K562 (cell line): Measurements from ENCODE around the gene GXYLT2. TPM values are rescaled to one million over a fixed set of nuclear protein-coding genes. Genes with fewer than 3 reads are reported as not detected.

Experiments used
- ATAC-seq: fragments of 200-7000 bp; cut with Tn5 transposase; 3 replicates; pipeline ENCODE4 v1.9.1; 2020; ENCODE audit warnings: moderate library complexity
- BruUV-seq: library from RNA; stranded (reverse); fragments of 400-500 nt; replicated peaks from 2 replicates; lab custom pipeline; 2021; lab: Mats Ljungman, UMichigan
- CTCF ChIA-PET: fragments of 300-600 bp; formaldehyde crosslinking; extraction: SDS; loops from one replicate; lab custom pipeline; 2021; ENCODE audit warnings: low intra/inter-chr PET ratio; lab: Yijun Ruan, JAX
- POLR2A ChIA-PET: fragments of 300-600, 350-650 bp; sonication (Branson Sonifier 250); formaldehyde crosslinking; extraction: SDS; loops from one replicate; lab custom pipeline; 2021; ENCODE audit warnings: antibody characterized with exemption, inconsistent platforms; lab: Yijun Ruan, JAX
- DNase-seq, 4 experiments: peaks; one replicate each; pipeline versions ENCODE4 v3.0.0 to v3.0.0-alpha.2; 2011 to 2018; ENCODE audit warnings: low spot score in 3 of 4, mixed read lengths in 3 of 4; ENCODE audit errors: extremely low read depth in 1 of 4
- FAIRE-seq: peaks from 2 replicates; lab custom pipeline; 2011; peaks lifted over from hg19 to GRCh38; lab: Jason Lieb, UNC
- H2AFZ ChIP-seq: 2 replicates; pipeline ENCODE4 v1.6.0; 2011; ENCODE audit warnings: low read depth, low read length, control low read depth, inconsistent platforms
- H3K27ac ChIP-seq: fragments of 200-600 bp; 3 replicates; pipeline ENCODE4 v1.8.0; 2011; ENCODE audit warnings: low read depth, mild to moderate bottlenecking, control low read depth, inconsistent platforms, low read length, moderate library complexity, mixed read lengths; ENCODE audit errors: extremely low read depth
- H3K27me3 ChIP-seq, 2 experiments: fragments of 300-600 bp in 1 of 2; 2 replicates in 1 of 2; 3 replicates in 1 of 2; pipeline versions ENCODE4 v1.6.0 to v1.8.0; 2011; ENCODE audit warnings: inconsistent platforms in 2 of 2, low read length in 2 of 2, mild to moderate bottlenecking in 1 of 2, mixed read lengths in 1 of 2, moderate library complexity in 1 of 2; ENCODE audit not compliant: control insufficient read depth in 2 of 2, insufficient read depth in 2 of 2
- H3K36me3 ChIP-seq: fragments of 300-600 bp; 3 replicates; pipeline ENCODE4 v1.8.0; 2011; ENCODE audit warnings: mild to moderate bottlenecking, low read length, inconsistent platforms; ENCODE audit not compliant: control insufficient read depth, insufficient read depth
- H3K4me1 ChIP-seq, 2 experiments: fragments of 200-600 bp in 1 of 2; replicated peaks in 1 of 2; 2 replicates in 1 of 2; 3 replicates in 1 of 2; pipeline versions ENCODE4 v1.5.1 to v1.8.0; 2011; ENCODE audit warnings: inconsistent platforms in 2 of 2, low read length in 2 of 2, mild to moderate bottlenecking in 1 of 2, mixed read lengths in 1 of 2, moderate library complexity in 1 of 2; ENCODE audit not compliant: control insufficient read depth in 2 of 2, insufficient read depth in 2 of 2
- H3K4me2 ChIP-seq: 2 replicates; pipeline ENCODE4 v1.6.1; 2011; ENCODE audit warnings: low read length, control low read depth, inconsistent platforms, mixed read lengths; ENCODE audit not compliant: insufficient read depth
- H3K4me3 ChIP-seq: fragments of 200-600 bp; sonication (generic), shearing (Covaris generic); 2 replicates; pipeline ENCODE4 v1.5.1; 2016; ENCODE audit warnings: control low read depth, inconsistent platforms
- H3K79me2 ChIP-seq: fragments of 200-600 bp; 3 replicates; pipeline ENCODE4 v1.8.0; 2011; ENCODE audit warnings: low read length, inconsistent platforms; ENCODE audit not compliant: control insufficient read depth, insufficient read depth
- H3K9ac ChIP-seq, 2 experiments: 2 replicates each; pipeline versions ENCODE4 v1.6.0 to v1.6.1; 2011; ENCODE audit warnings: low read depth in 2 of 2, low read length in 2 of 2, control low read depth in 1 of 2, inconsistent platforms in 1 of 2, mild to moderate bottlenecking in 1 of 2, mixed read lengths in 1 of 2; ENCODE audit not compliant: insufficient read depth in 1 of 2
- H3K9me1 ChIP-seq: one replicate; pipeline ENCODE4 v1.6.0; 2011; ENCODE audit warnings: inconsistent platforms, mild to moderate bottlenecking, low read length, moderate library complexity; ENCODE audit not compliant: control insufficient read depth, insufficient read depth
- H3K9me3 ChIP-seq: replicated peaks from 2 replicates; pipeline ENCODE4 v1.5.1; 2011; ENCODE audit warnings: low read depth, low read length, inconsistent platforms; ENCODE audit not compliant: control insufficient read depth, insufficient read depth
- H4K20me1 ChIP-seq: replicated peaks from 2 replicates; pipeline ENCODE4 v1.6.1; 2011; ENCODE audit warnings: low read length, inconsistent platforms, mixed read lengths; ENCODE audit not compliant: control insufficient read depth, insufficient read depth
- CTBP1 ChIP-seq: fragments of 450-650 bp; IDR thresholded peaks from 2 replicates; pipeline ENCODE4 v1.6.1; 2016; ENCODE audit warnings: borderline replicate concordance
- CUX1 ChIP-seq: fragments of 200-800 bp; sonication (Bioruptor generic); IDR thresholded peaks from 2 replicates; pipeline ENCODE4 v1.6.1; 2016; ENCODE audit warnings: missing genetic modification characterization, missing compliant biosample characterization
- FOXK2 ChIP-seq, 2 experiments: fragments of 450-650 bp; IDR thresholded peaks in 1 of 2; conservative IDR thresholded peaks in 1 of 2; 2 replicates each; pipeline ENCODE4 v1.6.1; 2016; ENCODE audit warnings: low read depth in 2 of 2, mild to moderate bottlenecking in 1 of 2
- U2AF2 ChIP-seq: fragments of 200-400 bp; formaldehyde crosslinking; optimal IDR thresholded peaks from 2 replicates; pipeline ENCODE3; 2017; ENCODE audit warnings: low read depth, mild to moderate bottlenecking, low read length
- ZNF253 ChIP-seq: fragments of 250-450 bp; sonication (Bioruptor Pico); conservative IDR thresholded peaks from 2 replicates; pipeline ENCODE4 v1.6.1; 2021; ENCODE audit warnings: mild to moderate bottlenecking
- in situ Hi-C: fragments of 300-500 bp; cut with MboI; formaldehyde crosslinking; loops from 4 replicates; pipeline ENCODE4 v1.15.0; 2018; ENCODE audit warnings: inconsistent platforms, mixed read lengths
- intact Hi-C: fragments of 100-400 bp; cut with micrococcal nuclease; formaldehyde crosslinking; loops from 2 replicates; pipeline ENCODE4 v1.14.2; 2022
- polyA plus RNA-seq, 8 experiments: library from polyadenylated mRNA; depleted of rRNA in 4 of 8; stranded (reverse) in 5 of 8; unstranded in 3 of 8; fragments of >200 nt; fragmentation: Nextera tagmentation in 2 of 8; fragmentation: Illumina TruSeq in 1 of 8; extraction: Ambion mirVana in 2 of 8; extraction: Trizol in 1 of 8; gene quantifications; 2 replicates each; pipeline versions ENCODE4 v1.2.1 to v1.2.3, GENCODE V29; 2011 to 2014; ENCODE audit warnings: inconsistent platforms in 1 of 8, missing spikeins in 1 of 8
- total RNA-seq, 7 experiments: library from RNA; depleted of rRNA in 6 of 7; stranded (reverse); fragments of >200 nt in 6 of 7; fragmentation: Illumina TruSeq in 2 of 7; extraction: Trizol in 2 of 7; gene quantifications; 2 replicates each; pipeline versions ENCODE4 v1.2.1 to v1.2.3, GENCODE V29; 2011 to 2021; ENCODE audit warnings: low replicate concordance in 1 of 7
- TF ChIP-seq, protein P1 (sequence below): fragments of 450-650 bp; formaldehyde crosslinking; conservative IDR thresholded peaks from 2 replicates; pipeline ENCODE4 v1.4.0; 2022; ENCODE audit warnings: mild to moderate bottlenecking, missing genetic modification characterization

The GXYLT2 gene
- total and polyA plus RNA-seq, 9 of the 15 experiments (the other 6 are each of a cell fraction or from before 2014, with no cell fraction given), result 0.71 to 6.0 (median 3.3) TPM

DNA sequence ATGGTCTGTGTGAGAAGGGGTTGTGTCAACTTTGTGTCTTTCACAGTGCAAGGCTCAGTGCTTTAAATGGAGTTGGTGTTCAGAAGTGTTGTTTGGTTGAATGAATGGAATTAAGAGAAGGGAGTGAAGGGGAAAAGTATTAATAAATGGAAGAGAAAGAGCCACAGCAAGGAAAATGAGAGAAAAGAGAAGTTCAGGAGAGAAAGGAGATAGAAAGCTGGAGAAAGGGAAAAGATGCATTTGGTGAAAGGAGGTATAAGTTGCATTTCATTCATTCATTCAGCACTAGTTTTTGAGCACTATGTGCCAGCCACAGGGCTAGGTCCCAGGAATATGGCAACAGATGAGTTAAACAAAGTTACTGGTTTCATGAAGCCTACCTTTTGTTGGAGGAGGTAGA lies 74.5 kb downstream of the GXYLT2 start:
- no peaks in the 10 kb centered on the region for H3K9me1 ChIP-seq
- FAIRE-seq (no peak), DNase-seq (no peak), ATAC-seq (no peak)
- no peaks in the 10 kb centered on the region for H3K9me3 ChIP-seq
- H3K79me2 ChIP-seq, result no peaks in the 10 kb centered on the region
- H4K20me1 ChIP-seq, result no peaks in the 10 kb centered on the region
- in situ Hi-C loops, result no loop called here
- intact Hi-C loops, result no loop called here
- no peaks in the 10 kb centered on the region for H3K27me3 ChIP-seq
- ChIA-PET POLR2A (no interaction called here), CTCF (no interaction called here)
- BruUV-seq, result no TSS peak
- H3K4me1 ChIP-seq, result no peaks in the 10 kb centered on the region; a peak in 1 of 5 replicates
- no peaks in the 10 kb centered on the region for H3K36me3 ChIP-seq
- no peak overlapping the region for H2AFZ ChIP-seq
- H3K27ac ChIP-seq, result no peak overlapping the region
- TF ChIP-seq, protein P1, sequence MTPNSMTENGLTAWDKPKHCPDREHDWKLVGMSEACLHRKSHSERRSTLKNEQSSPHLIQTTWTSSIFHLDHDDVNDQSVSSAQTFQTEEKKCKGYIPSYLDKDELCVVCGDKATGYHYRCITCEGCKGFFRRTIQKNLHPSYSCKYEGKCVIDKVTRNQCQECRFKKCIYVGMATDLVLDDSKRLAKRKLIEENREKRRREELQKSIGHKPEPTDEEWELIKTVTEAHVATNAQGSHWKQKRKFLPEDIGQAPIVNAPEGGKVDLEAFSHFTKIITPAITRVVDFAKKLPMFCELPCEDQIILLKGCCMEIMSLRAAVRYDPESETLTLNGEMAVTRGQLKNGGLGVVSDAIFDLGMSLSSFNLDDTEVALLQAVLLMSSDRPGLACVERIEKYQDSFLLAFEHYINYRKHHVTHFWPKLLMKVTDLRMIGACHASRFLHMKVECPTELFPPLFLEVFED (CRISPR knock-in tag), result no peak
- no peak overlapping the region for H3K4me3 ChIP-seq
- H3K9ac ChIP-seq, result no peak overlapping the region
- no peak overlapping the region for H3K4me2 ChIP-seq

GRCh38 chr3:72964633-72965032 lies 76.8 kb downstream of the GXYLT2 start:
- no peak overlapping the region for H3K4me2 ChIP-seq
- BruUV-seq, result no TSS peak
- in situ Hi-C loops, result no loop called here

More at GRCh38 chr3:72964633-72965032, 76.8 kb downstream of the GXYLT2 start:
- Histone ChIP-seq H3K27me3 (no peaks in the 10 kb centered on the region), H4K20me1 (no peaks in the 10 kb centered on the region), H3K4me1 (no peaks in the 10 kb centered on the region; a peak in 2 of 5 replicates), H3K9ac (no peak overlapping the region), H2AFZ (no peak overlapping the region), H3K4me3 (no peak overlapping the region), H3K27ac (no peak overlapping the region), H3K36me3 (no peaks in the 10 kb centered on the region), H3K9me3 (no peaks in the 10 kb centered on the region), H3K79me2 (no peaks in the 10 kb centered on the region), H3K9me1 (no peaks in the 10 kb centered on the region)
- intact Hi-C loops, result no loop called here
- ATAC-seq (no peak), DNase-seq (no peak), FAIRE-seq (no peak)
- TF ChIP-seq CUX1 (CRISPR knock-in tag) (no peak), ZNF253 (CRISPR knock-in tag) (no peak), CTBP1 (no peak), FOXK2 (conservative IDR thresholded peaks at IDR 0.05 in 1 of 2, IDR thresholded peaks at IDR 0.05 in 1 of 2; ENCODE audit: low read depth in 2 of 2) (no peak), U2AF2 (no peak)
- ChIA-PET POLR2A (interaction anchor here (0.6 kb wide), 1 partner anchor 87 kb away, joined by 4 read pairs; no protein-coding TSS in a partner anchor), CTCF (no interaction called here)
